Right renal cortex interstitium (tissue), 3 donors: Measurements from ENCODE around the gene PIK3C3. TPM values are rescaled to one million over a fixed set of nuclear protein-coding genes. Genes with fewer than 3 reads are reported as not detected.
"Not testable (repeated sequence)": the region's sequence is repeated elsewhere in the genome, so short reads cannot be mapped to it uniquely, and the experiment has no call there.

Experiments
- DNase-seq, 3 donors: peaks; one replicate each; pipeline ENCODE4 v3.0.0-alpha.2; 2013; ENCODE audit warnings: low read depth in 3 of 3, low spot score in 2 of 3
- polyA plus RNA-seq, 3 donors: library from polyadenylated mRNA; unstranded; fragments of 120-200 nt; gene quantifications; one replicate each; pipeline ENCODE4 v1.2.1, GENCODE V29; 2013; ENCODE audit not compliant: insufficient read length in 3 of 3

PIK3C3 gene
- polyA plus RNA-seq, 3 donors = 78.5 to 88.9 (median 83.9) TPM

DNA sequence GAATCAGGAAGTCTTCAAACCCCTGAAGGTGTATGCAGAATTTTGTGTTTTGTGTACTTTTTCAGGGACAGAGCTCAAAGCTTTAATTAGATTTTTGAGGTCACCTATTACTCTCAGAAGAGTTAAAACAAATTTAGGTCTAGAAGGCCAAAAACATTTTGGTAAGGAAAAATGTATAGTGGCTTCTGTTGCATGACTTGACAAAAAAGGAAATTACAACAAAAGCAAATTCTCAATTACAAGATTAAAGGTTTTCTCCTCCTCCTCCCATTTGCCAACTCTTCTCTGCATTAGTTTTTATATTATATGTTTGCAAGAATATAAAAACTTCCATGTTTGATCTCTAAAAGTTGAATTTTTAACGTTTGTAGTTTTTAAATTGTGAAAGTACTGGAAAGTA is 4.0 kb downstream of the PIK3C3 start:
- no peak for DNase-seq

- DNase-seq = no peak
Measured at GRCh38 chr18:41965634-41966255, 10.7 kb downstream of the PIK3C3 start.

DNA sequence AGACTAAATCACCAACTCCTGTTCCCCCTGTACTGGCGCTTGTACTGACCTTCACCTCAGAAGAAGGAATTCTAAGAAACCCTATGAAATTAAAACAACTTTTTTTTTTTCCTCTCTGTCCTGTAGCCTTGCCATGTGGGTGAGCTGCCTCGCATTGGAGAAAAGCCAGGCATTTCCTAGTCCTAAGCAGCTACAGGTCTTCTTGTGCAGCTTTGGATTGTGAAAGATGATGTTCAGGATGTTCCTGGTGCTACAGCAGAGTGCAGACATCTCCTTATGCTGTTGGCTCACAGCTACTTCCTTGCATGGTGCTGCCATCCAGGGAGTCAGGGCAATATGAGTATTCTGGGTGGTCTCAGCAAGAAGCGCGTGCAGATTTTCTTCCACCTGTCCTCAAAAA is 11.9 kb downstream of the PIK3C3 start:
- DNase-seq = no peak

DNA sequence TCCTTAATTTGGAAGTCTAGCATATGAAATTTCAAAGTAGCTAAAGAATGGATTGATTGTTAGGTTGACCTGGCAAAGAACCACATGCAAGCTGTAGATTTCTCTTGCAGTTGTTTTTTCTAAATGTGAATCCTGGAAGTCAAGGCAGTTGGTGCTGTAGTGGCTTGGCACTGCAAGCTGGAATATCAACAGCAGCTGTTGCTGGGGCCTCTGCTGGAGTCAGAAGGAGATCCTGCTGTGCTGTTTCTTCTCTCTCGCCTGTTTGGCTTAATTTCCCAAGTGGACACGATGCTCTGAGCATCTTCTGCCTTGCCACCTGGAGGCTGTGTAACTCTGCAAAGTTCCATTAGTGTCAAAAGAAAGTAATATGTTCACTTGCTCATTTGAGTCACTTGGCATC is 12.6 kb downstream of the PIK3C3 start:
- DNase-seq = no peak

DNA sequence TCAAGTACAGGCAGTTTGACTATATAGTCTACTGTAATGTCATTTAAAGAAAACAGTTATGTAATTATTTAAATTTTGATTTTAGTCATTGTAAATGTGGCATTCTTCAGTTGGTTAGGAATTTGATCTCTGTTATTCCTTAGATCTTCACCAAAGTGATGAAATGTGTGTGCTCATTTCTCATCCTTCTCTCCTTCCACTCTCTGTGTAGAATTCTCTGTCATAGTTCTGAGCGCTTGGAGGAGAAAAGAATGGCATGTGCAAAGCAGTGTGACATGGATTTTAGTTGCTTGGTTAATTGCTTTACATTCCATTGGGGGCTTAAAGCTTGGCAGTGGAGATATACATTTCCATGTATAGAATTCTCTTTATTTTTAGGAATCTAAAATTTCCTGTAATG is 14.8 kb downstream of the PIK3C3 start:
- DNase-seq = no peak

- peak in 1 of 3 donors; percentile 63 for DNase-seq
Measured at GRCh38 chr18:41972067-41972925, 17.3 kb downstream of the PIK3C3 start.

DNA sequence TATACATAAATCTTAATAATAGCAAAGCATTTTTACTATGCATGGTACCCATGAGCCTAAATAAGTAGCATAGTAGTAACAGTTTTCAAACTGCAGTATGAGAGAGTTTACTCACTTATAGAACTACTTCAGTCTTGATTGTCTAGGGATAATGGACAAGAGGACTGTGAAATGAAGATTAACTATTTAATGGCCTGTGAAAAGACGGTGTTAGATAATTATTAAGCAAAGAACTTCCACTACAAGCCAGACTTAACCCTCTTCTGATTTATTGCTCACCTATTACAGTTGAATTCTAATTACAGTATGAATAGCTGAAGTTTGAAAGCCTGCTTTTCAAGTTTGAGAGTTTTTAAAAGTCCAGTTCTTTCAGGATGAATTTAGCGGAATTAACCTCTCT is 18.9 kb downstream of the PIK3C3 start:
- DNase-seq = no peak

DNA sequence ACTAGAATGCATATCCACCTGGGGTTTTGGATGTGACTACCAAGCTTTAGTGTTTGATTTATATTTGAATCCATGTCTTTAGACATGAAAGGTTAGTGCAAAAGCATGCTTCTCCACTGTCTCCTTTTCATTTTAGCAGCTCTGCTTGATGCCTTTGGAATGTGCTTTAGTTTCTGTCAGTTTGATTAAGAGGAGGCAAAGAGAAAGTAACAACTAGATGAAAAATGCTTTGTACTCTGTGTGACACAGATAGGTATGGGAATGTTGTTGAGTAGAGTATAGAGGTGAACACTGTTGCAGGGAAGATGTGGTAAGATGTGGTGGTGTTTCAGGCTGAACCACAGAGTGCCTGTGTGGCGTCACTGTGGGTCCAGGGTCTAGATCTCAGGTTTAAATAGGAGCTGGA is 19.8 kb downstream of the PIK3C3 start:
- DNase-seq = no peak

DNA sequence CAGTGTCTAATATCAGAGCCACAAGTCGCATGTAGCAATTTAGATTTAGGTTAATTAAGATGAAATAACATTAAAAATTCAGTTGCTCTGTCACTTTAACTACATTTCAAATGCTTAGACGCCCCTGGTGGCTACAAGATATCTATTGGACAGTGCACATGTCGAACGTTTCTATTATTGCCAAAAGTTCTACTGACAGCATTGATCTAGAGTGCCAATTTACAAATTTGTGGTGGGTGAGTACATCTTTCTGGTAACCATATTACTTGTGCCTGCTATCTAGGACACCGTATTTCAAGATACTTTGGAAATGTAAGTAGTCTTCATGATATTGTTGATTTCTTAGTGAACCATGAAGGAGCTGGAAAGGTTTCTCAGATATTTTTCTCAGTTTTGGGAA is 20.2 kb downstream of the PIK3C3 start:
- no peak for DNase-seq

DNA sequence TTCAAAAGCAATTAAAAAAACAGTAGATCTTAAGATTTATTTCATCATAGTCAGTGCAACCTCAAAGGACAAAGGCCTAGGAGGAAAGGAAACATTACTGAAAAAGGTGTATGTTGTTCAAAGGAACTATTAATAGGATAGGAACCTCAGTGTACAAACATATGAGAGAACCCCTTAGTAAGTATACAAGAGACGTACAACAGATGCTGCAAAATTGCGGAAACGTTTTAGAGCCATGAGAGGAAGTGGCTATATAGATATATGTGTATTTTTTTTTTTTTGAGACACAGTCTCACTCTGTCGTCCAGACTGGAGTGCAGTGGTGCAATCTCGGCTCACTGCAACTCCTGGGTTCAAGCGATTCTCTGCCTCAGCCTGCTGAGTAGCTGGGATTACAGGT is 22.2 kb downstream of the PIK3C3 start:
- DNase-seq = no peak

DNA sequence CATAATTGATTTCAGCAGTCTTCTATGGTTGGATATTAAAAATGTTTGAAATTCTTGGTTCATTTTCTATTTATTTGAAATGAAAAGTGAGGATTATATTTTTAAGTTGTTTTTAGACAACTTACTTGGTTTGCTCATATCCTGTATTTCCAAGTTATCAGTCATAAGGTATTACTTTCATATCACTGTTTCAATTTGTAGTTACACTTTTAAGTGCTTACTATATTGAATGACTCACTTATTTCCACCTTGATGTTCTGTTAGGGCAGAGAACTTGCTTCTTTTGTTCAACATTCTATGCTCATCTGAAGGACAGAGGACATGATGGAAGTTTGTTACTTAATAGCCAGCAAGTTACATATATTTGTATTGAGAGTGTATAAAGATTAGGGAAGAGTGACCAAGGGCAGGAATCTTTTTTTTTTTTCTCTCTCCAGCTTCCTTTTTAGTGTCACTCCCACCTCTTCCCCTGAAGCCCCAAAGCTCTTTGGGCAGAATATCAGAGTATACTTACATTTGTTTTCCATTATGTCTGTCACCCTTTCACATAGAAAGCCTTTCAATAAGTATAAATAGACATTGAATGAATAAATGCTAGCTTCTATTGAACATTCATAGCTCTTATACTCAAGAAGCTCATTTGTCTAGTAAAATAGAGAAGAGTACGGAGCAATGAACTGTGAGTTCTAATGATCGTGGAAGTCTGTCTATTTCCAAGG is 28.1 kb downstream of the PIK3C3 start:
- DNase-seq = no peak

- no peak for DNase-seq
Measured at GRCh38 chr18:41985914-41986313, 30.9 kb downstream of the PIK3C3 start.

DNA sequence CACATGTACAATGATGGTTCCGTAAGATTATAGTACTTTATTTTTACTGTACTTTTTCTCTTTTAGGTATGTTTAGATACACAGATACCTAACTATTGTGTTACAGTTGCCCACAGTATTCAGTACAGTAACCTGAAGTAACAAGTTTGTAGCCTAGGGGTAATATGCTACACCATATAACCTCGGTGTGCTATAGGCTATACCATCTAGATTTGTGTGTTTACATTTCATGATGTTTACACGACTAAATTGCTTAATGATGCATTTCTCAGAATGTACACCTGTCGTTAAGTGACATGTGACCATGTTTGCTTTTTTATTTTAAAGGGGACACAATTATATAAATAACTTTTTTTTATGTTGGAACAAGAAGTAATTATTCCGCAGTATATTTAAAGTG is 34.5 kb downstream of the PIK3C3 start:
- DNase-seq = no peak

DNA sequence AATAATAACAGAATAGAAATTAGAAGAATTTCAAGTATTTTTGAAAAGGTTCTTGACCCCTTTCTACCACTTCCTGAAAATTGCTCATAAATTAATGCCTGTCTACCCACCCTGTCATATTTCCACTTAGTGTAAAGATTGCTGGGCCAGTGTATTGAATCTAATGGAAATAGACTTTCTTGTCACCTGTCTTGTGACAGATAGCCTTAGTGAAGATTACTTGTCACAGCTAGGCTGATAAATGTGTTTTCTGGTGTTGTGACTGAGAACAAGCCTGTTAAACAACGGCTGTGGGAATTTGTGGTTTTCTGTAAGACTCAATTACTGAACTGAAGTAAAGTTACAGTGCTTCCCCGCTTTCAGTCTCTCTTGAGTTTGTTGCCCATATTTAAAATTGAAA is 37.0 kb downstream of the PIK3C3 start:
- no peak for DNase-seq

GRCh38 chr18:41992703-41993102 is 37.7 kb downstream of the PIK3C3 start:
- DNase-seq = no peak

DNA sequence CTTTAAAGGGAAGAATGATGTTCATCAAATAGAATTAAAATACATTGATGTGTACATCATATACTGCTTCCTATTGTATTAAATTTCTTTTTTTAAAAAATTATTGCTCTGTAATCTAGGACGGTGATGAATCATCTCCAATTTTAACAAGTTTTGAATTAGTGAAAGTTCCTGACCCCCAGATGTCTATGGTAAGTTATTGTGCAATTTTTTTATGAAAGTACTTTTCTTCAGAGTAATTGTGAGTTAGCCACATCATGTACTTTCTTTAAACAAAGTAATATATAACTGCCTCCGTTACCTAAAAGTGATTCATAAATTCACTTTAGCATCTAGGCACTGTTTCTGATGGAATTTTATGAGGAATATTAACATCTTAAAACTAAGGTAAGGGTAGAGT is 38.1 kb downstream of the PIK3C3 start:
- no peak for DNase-seq

GRCh38 chr18:41996020-41996419 is 41.0 kb downstream of the PIK3C3 start:
- DNase-seq = no peak

DNA sequence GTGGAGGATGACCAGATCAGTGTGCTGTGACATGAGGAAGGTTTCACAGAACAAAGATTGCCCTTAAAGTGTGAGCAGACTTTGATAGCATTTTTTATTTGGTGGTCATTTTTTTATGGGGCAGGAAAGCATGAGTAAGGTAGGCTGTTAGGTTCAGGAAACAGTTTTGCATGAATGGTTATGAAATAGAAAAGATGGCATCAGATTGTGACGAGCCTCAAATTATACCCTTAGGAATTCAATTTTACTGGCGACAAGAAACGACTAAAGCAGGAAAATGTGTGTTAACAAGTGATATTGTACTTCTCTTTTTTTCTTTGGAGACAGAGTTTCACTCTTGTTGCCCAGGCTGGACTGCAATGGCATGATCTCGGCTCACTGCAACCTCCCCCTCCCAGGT is 44.7 kb downstream of the PIK3C3 start:
- no peak for DNase-seq

- no peak for DNase-seq
Measured at GRCh38 chr18:42001801-42002200, 46.8 kb downstream of the PIK3C3 start.

- DNase-seq = no peak
Measured at GRCh38 chr18:42004653-42005052, 49.6 kb downstream of the PIK3C3 start.

DNA sequence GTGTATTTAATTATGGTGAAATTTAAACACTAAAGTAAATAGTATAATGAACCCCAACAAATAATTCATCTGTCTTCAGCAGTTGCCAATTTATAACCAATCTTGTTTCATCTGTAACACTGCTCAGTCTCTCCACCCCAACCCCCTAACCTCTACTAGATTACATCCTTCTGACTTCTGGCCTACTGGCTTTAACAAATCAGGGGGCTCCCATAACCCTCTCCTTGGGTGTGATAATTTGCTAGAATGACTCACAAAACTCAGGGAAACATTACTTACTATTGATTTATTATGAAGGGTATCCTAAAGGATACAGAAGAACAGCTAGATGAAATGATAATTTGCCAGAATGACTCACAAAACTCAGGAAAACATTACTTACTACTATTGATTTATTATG is 50.7 kb downstream of the PIK3C3 start:
- no peak for DNase-seq

DNA sequence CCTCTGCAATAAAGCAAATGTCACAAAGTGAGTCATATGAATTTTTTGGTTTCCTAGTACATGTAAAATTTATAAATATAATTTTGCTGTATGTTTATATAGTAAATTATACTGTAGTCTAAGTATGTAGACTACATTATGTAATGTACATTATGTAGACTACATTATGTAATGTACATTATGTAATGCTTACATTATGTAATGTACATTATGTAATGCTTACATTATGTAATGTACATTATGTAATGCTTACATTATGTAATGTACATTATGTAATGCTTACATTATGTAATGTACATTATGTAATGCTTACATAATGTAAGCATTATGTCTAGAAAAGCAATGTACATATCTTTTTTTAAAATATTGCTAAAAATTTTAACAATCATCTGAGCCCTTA is 54.4 kb downstream of the PIK3C3 start:
- not testable (repeated sequence) for DNase-seq
